Measurements from ENCODE around the gene GAPVD1.

DNA sequence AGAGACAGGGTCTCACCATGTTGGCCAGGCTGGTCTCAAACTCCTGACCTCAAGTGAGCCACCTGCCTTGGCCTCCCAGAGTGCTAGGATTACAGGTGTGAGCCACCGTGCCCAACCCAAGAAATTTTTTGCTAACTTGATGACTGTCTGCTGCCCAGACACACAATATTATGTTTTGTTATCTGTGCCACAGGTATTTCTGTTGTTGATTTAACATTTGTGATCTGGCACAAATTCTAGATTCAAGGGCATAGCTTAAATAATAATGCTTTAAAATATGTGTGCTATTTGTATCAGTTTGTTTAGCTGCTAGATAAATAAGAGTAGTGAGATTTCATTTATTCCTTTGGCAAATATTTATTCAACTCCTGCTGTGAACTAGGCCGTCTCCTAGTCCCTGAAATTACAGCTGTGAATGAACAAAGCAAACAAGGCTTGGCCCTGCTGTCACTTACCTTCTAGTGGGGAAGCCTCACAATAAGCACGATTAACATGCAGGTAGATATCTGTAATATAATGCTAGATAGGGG, 35.3 kb downstream of the GAPVD1 start:
- no peak for TF ChIP-seq FOXM1 (IDR thresholded peaks at IDR 0.05; ENCODE audit: low read depth, low read length)
- no peak for TF ChIP-seq CTCF (IDR thresholded peaks at IDR 0.05 in 2 of 3, conservative IDR thresholded peaks at IDR 0.05 in 1 of 3; ENCODE audit: control insufficient read depth in 2 of 3, extremely low read depth in 1 of 3, insufficient read depth in 1 of 3, low read depth in 3 of 3, low read length in 3 of 3)
- TF ChIP-seq JUNB (IDR thresholded peaks at IDR 0.05): no peak
- no peak for TF ChIP-seq TAF1 (IDR thresholded peaks at IDR 0.05; ENCODE audit: borderline replicate concordance, low read depth, low read length)
- no peak for TF ChIP-seq REST (IDR thresholded peaks at IDR 0.05; ENCODE audit: low read depth, low read length)
- TF ChIP-seq FOS (IDR thresholded peaks at IDR 0.05; ENCODE audit: borderline replicate concordance, extremely low read depth, insufficient read length): no peak

Data from GM12878 (cell line).